Stomach (tissue), 9 donors: Measurements from ENCODE around the gene SSTR3. TPM values are rescaled to one million over a fixed set of nuclear protein-coding genes. Genes with fewer than 3 reads are reported as not detected.
A peak's percentile ranks its signal among the peaks of the same experiment; 100 is the strongest.

Experiments
- DNase-seq, 2 donors: peaks; one replicate each; pipeline versions ENCODE4 v3.0.0 to v3.0.0-alpha.2; 2013 to 2019
- H3K27ac ChIP-seq, 5 donors: fragments of 200-600 bp in 4 of 5; sonication (generic) in 4 of 5; one replicate each; pipeline ENCODE4 v1.5.1; 2013 to 2019; ENCODE audit warnings: mild to moderate bottlenecking in 1 of 5, moderate library complexity in 1 of 5
- H3K27me3 ChIP-seq, 3 donors: fragments of 200-600 bp; sonication (generic); one replicate each; pipeline ENCODE4 v1.5.1; 2017 to 2019; ENCODE audit warnings: mixed run types in 1 of 3
- H3K36me3 ChIP-seq, 4 donors: fragments of 200-600 bp; sonication (generic); 1 replicate in 3 of 4; 2 replicates in 1 of 4; pipeline ENCODE4 v1.5.1; 2016 to 2019
- H3K4me1 ChIP-seq, 4 donors: fragments of 200-600 bp; sonication (generic); one replicate each; pipeline ENCODE4 v1.5.1; 2016 to 2019
- H3K4me3 ChIP-seq, 4 donors: fragments of 200-600 bp; sonication (generic) in 3 of 4; one replicate each; pipeline ENCODE4 v1.5.1; 2016 to 2019; ENCODE audit warnings: mild to moderate bottlenecking in 1 of 4
- H3K9me3 ChIP-seq, 4 donors: fragments of 200-600 bp; sonication (generic); one replicate each; pipeline ENCODE4 v1.5.1; 2016 to 2019
- EP300 ChIP-seq: sonication (generic); formaldehyde crosslinking; IDR thresholded peaks from one replicate; pipeline ENCODE4 v1.6.1; 2017; ENCODE audit warnings: antibody characterized with exemption
- POLR2A ChIP-seq, 4 donors: fragments of 450-650 bp; IDR thresholded peaks; one replicate each; pipeline ENCODE4 v1.6.1; 2016; ENCODE audit warnings: antibody characterized with exemption in 4 of 4, control low read depth in 2 of 4, mild to moderate bottlenecking in 1 of 4, moderate library complexity in 1 of 4
- POLR2AphosphoS5 ChIP-seq, 3 donors: sonication (generic); formaldehyde crosslinking; IDR thresholded peaks; one replicate each; pipeline ENCODE4 v1.6.1; 2016; ENCODE audit warnings: antibody characterized with exemption in 3 of 3
- WGBS, 5 donors: extraction: QIAGEN DNeasy Blood & Tissue Kit in 3 of 5; methylation state at CpG; one replicate each; pipeline versions ENCODE4 v1.1.5 to v1.1.7; 2013 to 2018; 5-methylcytosine and 5-hydroxymethylcytosine counted together
- intact Hi-C: fragments of 100-400 bp; cut with DNase I; formaldehyde crosslinking; loops from one replicate; pipeline ENCODE4 v1.15.1; 2023; ENCODE audit warnings: low total_unique reads
- polyA plus RNA-seq, 3 donors: library from polyadenylated mRNA; stranded (reverse); fragments of 200-250 nt; gene quantifications; one replicate each; pipeline ENCODE4 v1.2.3, GENCODE V29; 2013
- total RNA-seq, 5 donors: library from RNA; depleted of rRNA; stranded (reverse); fragments of >200 nt; gene quantifications; one replicate each; pipeline versions ENCODE4 v1.1.0 to v1.2.3, GENCODE V29; 2014 to 2016
- TF ChIP-seq, protein P1 (sequence below), 7 experiments: fragments of 450-650 bp in 4 of 7; fragments of 200-600 bp in 3 of 7; sonication (generic) in 3 of 7; IDR thresholded peaks; one replicate each; pipeline ENCODE4 v1.5.1; 2016 to 2019; ENCODE audit warnings: antibody characterized with exemption in 7 of 7, control low read depth in 2 of 7, mild to moderate bottlenecking in 1 of 7
- donor health status: healthy with polysubstance abuse.
- donor health status: Bipolar disorder and iron deficiency.
- donor health status: healthy.

Gene SSTR3
- total and polyA plus RNA-seq, 8 donors = 0.05 to 0.37 (median 0.12) TPM; not detected in 5

DNA sequence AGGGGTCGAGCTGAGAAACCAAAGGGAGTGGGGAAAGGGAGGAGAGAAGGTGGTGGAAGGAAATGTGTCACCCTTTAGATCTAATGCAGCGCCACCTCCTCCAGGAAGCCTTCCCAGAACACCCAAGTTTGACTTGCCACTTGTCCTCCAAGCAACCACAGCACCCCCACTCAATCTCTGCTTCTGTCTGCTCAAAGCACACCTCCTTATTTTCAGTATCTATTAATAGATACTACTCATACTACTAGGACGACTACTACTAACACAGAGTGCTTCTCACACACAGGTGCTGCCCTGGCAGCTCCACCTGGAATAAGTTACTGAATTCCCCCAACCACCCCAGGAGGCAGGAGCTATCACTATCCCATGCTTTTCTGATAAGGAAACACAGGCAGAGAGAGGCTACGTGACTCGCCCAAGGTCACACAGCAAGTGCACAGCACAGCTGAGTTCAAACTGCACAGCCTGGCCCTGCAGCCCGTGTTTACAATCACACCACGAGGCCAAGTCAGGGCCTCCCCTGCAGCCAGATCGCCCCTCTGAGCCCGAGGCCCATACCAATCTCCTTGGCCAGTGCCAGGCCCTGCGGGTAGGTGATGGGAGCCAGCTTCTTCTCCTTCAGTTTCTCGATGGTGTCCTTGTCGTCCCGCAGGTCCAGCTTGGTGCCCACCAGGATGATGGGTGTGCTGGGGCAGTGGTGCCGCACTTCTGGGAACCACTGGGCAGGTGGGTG is 18.6 kb upstream of the SSTR3 start:
- Histone ChIP-seq H3K4me1 (peaks cover 0 to 69% (median 14%) of the 10 kb centered on the region in 4 donors), H3K36me3 (peaks cover 0 to 12% (median 2%) of the 10 kb centered on the region in 4 donors), H3K27ac (peak overlapping the region in 3 of 5 donors; percentile 7 to 87 (median 82)), H3K9me3 (no peaks in the 10 kb centered on the region), H3K4me3 (no peak overlapping the region), H3K27me3 (peaks cover 0 to 55% (median 0%) of the 10 kb centered on the region in 3 donors)
- 56 to 72% (median 69%) methylated on average over 13 to 14 of the region's 14 CpGs for WGBS, 5 donors
- intact Hi-C loops = no loop called here
- TF ChIP-seq POLR2A (IDR thresholded peaks at IDR 0.05) = no peak
- TF ChIP-seq, protein P1, sequence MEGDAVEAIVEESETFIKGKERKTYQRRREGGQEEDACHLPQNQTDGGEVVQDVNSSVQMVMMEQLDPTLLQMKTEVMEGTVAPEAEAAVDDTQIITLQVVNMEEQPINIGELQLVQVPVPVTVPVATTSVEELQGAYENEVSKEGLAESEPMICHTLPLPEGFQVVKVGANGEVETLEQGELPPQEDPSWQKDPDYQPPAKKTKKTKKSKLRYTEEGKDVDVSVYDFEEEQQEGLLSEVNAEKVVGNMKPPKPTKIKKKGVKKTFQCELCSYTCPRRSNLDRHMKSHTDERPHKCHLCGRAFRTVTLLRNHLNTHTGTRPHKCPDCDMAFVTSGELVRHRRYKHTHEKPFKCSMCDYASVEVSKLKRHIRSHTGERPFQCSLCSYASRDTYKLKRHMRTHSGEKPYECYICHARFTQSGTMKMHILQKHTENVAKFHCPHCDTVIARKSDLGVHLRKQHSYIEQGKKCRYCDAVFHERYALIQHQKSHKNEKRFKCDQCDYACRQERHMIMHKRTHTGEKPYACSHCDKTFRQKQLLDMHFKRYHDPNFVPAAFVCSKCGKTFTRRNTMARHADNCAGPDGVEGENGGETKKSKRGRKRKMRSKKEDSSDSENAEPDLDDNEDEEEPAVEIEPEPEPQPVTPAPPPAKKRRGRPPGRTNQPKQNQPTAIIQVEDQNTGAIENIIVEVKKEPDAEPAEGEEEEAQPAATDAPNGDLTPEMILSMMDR (IDR thresholded peaks at IDR 0.05) = no peak
- no peak for TF ChIP-seq POLR2AphosphoS5 (IDR thresholded peaks at IDR 0.05)
- TF ChIP-seq EP300 = no peak
- no peak for DNase-seq

DNA sequence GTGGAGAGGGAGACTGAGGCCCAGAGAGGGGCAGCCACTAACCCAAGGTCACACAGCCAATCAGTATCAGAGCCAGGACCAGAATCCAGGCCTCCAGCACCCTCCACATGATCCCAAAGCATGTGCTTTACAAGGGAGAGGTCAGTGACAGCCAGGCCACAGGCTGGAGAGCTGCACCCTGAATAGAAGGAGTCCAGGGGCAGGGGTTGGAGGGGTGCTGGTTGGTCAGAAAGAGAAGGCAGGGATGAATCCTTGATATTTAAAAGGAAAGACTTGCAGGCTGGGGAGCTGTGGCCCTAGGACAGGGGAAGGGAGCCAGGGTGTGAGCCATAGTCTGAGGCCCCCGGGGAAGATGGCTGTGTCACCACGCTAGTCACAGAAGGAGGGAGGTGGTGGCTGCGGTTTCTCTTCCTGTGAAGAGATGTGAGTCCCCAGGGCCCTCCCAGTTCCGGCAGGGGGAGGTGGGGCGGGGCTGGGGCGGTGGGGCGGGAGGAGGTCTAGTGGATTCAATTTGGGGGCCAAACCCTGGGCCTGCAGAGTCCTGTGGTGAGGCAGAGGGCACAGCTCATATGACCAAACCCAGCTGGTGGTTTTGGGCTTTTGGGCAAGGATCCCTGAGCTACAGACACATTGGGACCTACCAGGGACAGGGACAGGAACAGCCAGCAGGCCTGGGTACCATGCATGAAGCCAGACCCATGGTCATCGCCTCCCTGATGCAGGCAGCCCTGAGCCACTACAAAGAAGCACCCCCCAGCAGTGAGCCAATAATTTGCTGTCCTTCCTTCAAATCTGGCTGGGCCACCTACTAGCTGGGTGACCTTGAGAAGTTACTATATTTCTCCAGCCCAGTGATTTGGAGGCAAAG is 17.8 kb upstream of the SSTR3 start:
- intact Hi-C loops = no loop called here
- H3K4me3 ChIP-seq = no peak overlapping the region
- peaks cover 0 to 51% (median 0%) of the 10 kb centered on the region in 3 donors for H3K27me3 ChIP-seq
- DNase-seq = peak; percentile 67 to 76
- H3K27ac ChIP-seq = peak overlapping the region; percentile 5 to 87 (median 76)
- H3K4me1 ChIP-seq = peaks cover 0 to 61% (median 12%) of the 10 kb centered on the region in 4 donors
- no peaks in the 10 kb centered on the region for H3K9me3 ChIP-seq
- 40 to 67% (median 58%) methylated on average over 1 to 8 of the region's 8 CpGs for WGBS, 5 donors
- no peak for TF ChIP-seq EP300
- H3K36me3 ChIP-seq = peaks cover 0 to 20% (median 4%) of the 10 kb centered on the region in 4 donors

DNA sequence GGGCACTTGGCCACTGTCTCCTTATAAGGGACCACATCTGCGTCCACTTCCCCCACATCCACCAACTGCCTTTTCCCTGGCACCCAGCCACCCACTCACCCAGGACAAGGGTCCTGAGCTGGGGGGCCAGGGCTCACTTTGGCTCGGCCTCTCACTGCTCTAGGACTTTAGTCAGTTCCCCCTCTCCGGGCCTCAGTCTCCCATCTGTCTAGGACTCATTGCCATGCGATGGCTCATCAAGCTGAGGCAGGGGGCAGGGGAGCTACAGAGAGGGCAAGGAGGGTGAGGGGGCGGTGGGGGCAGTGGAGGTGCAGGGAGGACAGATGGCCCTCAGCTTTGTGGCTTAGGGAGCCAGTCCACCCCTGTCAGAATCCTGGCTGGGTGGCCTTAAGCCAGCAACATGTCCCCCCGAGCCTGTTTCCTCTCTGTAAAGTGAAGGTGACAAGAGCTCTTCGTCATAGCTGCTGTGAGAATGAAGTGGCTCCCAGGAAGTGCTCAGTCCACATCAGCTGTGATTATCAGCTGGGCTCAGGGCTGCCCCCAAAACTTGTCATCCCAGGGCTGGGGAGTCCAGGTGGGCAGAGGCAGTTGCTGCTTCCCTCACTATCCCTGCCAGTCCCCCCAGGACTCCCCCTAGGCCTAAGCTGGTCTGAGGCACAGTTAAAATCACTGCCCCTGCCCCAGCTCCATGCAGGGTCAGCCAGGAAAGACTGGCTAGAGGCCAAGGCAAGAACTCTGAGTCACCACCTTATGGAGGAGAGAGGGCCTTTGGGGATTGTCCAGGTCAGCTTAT is 16.9 kb upstream of the SSTR3 start:
- TF ChIP-seq POLR2AphosphoS5 (IDR thresholded peaks at IDR 0.05) = no peak
- TF ChIP-seq POLR2A (IDR thresholded peaks at IDR 0.05) = no peak
- peaks cover 0 to 43% (median 0%) of the 10 kb centered on the region in 3 donors for H3K27me3 ChIP-seq
- H3K9me3 ChIP-seq = no peaks in the 10 kb centered on the region
- H3K27ac ChIP-seq = peak overlapping the region; percentile 13 to 87 (median 76)
- H3K36me3 ChIP-seq = peaks cover 0 to 22% (median 4%) of the 10 kb centered on the region in 4 donors
- no peak for DNase-seq
- no peak overlapping the region for H3K4me3 ChIP-seq
- peaks cover 0 to 54% (median 12%) of the 10 kb centered on the region in 4 donors for H3K4me1 ChIP-seq
- intact Hi-C loops = no loop called here
- WGBS, 5 donors = 40 to 69% (median 64%) methylated on average over 7 of the region's 7 CpGs

DNA sequence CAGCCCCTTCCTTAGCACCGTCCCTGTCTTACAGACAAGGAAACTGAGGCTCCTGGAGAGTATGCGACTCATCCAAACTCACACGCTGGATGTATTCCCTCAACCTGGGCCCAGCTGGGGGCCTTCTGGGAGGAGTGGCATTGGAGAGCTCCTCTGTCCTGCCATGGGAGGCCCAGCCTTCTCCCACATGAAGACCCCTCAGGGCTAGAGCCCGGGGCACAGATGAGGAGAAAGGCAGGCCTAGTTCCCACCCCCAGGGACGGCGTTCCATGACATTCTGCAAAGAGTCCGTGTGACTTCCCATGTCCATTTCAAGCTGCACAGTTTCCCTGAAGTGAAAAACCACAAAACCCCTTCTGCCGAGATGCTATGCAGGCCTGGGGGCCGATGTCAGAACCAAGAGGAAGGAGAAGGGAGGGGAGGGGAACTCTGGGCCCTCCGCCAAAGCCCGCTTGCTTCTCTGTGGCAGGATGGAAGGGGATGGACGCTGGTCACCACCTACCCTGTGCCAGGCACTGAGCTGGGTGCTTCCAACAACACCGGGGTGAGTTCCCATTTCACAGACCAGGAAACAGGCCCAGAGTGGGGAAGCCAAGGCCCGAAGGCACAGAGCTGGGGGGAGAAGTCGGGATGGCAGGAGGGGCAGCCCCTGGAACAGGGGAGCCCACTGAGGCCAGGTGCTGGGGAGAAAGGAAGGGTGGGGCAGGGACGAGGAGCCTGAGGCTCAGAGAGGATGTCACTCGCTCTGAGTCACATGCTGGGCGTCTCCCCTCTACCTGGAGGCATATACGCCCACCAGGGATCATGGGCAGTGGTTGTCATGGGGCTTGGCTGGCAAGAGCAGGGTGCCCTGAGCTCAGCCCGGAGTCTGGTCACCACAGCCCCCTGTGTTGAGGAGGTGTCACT is 16.1 kb upstream of the SSTR3 start:
- TF ChIP-seq, protein P1 (IDR thresholded peaks at IDR 0.05) = no peak
- no peak for TF ChIP-seq POLR2A (IDR thresholded peaks at IDR 0.05)
- TF ChIP-seq EP300 = no peak
- no peak for TF ChIP-seq POLR2AphosphoS5 (IDR thresholded peaks at IDR 0.05)
- DNase-seq = peak in 1 of 2 donors; percentile 67
- WGBS, 5 donors = 42 to 63% (median 59%) methylated on average over 19 to 20 of the region's 20 CpGs
- peaks cover 0 to 16% (median 4%) of the 10 kb centered on the region in 4 donors for H3K36me3 ChIP-seq
- H3K27ac ChIP-seq = peak overlapping the region; percentile 13 to 87 (median 76)
- intact Hi-C loops = no loop called here
- H3K4me1 ChIP-seq = peaks cover 0 to 52% (median 12%) of the 10 kb centered on the region in 4 donors
- H3K9me3 ChIP-seq = no peaks in the 10 kb centered on the region
- H3K4me3 ChIP-seq = no peak overlapping the region
- H3K27me3 ChIP-seq = peaks cover 0 to 34% (median 0%) of the 10 kb centered on the region in 3 donors
